Lower lobe of right lung (tissue), 2 donors: ENCODE measurements around the gene PHLDA3. TPM values are rescaled to one million over a fixed set of nuclear protein-coding genes. Genes with fewer than 3 reads are reported as not detected.

Experiments
- ATAC-seq, 2 donors: fragments of 200-7000 bp; cut with Tn5 transposase; one replicate each; pipeline ENCODE4 v1.9.1; 2020 to 2022; ENCODE audit warnings: mild to moderate bottlenecking in 2 of 2, moderate library complexity in 2 of 2
- DNase-seq: peaks from one replicate; pipeline ENCODE4 v3.0.0-alpha.2; 2020
- H3K27ac ChIP-seq: fragments of 200-600 bp; one replicate; pipeline ENCODE4 v1.8.0; 2022
- H3K27me3 ChIP-seq: fragments of 200-600 bp; one replicate; pipeline ENCODE4 v1.8.0; 2022; ENCODE audit warnings: low read depth
- H3K36me3 ChIP-seq: fragments of 200-600 bp; one replicate; pipeline ENCODE4 v1.8.0; 2022; ENCODE audit warnings: mild to moderate bottlenecking
- H3K4me1 ChIP-seq: fragments of 200-600 bp; one replicate; pipeline ENCODE4 v1.8.0; 2022
- H3K4me3 ChIP-seq: fragments of 200-600 bp; one replicate; pipeline ENCODE4 v1.8.0; 2022; ENCODE audit warnings: mild to moderate bottlenecking
- H3K9me3 ChIP-seq: fragments of 200-600 bp; one replicate; pipeline ENCODE4 v1.8.0; 2022
- CTCF ChIP-seq: fragments of 200-600 bp; IDR thresholded peaks from one replicate; pipeline ENCODE4 v1.8.0; 2022; ENCODE audit warnings: antibody characterized with exemption, mild to moderate bottlenecking
- intact Hi-C: fragments of 100-400 bp; cut with DNase I; formaldehyde crosslinking; loops from one replicate; pipeline ENCODE4 v1.11.0; 2022
- long read RNA-seq: library from polyadenylated mRNA; unstranded; transcript quantifications from one replicate; pipeline ENCODE4 v2.0.0, GENCODE V29; 2021
- total RNA-seq: library from RNA; stranded (reverse); fragmentation: NEBNext Ultra II Directional; extraction: Animal tissue kit (Norgen Biotek cat#: 25700); gene quantifications from one replicate; pipeline ENCODE4 v1.2.1, GENCODE V29; 2021
- donor health status: DM: no; HTN: yes; CAD: no; lungs with severe emphysema.

The PHLDA3 gene
- total RNA-seq = 97.1 TPM
- long read RNA-seq, transcript PHLDA3-202 (2 exons, 2,640 nt) = major isoform, 287 of 298 reads
- long read RNA-seq, partial matches to known transcripts = 0 of 298 reads
- long read RNA-seq, other reads (novel, unspliced or antisense) = 6 of 298 reads

- intact Hi-C loops = no loop called here
- Histone ChIP-seq H3K36me3 (peaks cover 22% of the 10 kb centered on the region), H3K4me1 (peaks cover 28% of the 10 kb centered on the region), H3K4me3 (peak within 1 kb of the TSS; percentile 87), H3K27ac (peak within 1 kb of the TSS; percentile 96), H3K27me3 (no peaks in the 10 kb centered on the region), H3K9me3 (no peaks in the 10 kb centered on the region)
- no peak for TF ChIP-seq CTCF
- DNase-seq (peak; percentile 91), ATAC-seq (peak; percentile 92 to 93)
Measured at GRCh38 chr1:201468844-201469644, at the start of gene PHLDA3. Gene PHLDA3 (minus strand): TSS chr1:201469188. CDS start chr1:201468786, 402 bp downstream.

- ATAC-seq (peak in 1 of 2 donors; percentile 32), DNase-seq (no peak)
- intact Hi-C loops = loop anchor here (5.0 kb wide), 1 partner anchor 36 kb away; no protein-coding TSS in a partner anchor
- H3K27ac ChIP-seq = no peak overlapping the region
- H3K4me3 ChIP-seq = no peak overlapping the region
- TF ChIP-seq CTCF = no peak
- H3K9me3 ChIP-seq = no peaks in the 10 kb centered on the region
- no peaks in the 10 kb centered on the region for H3K36me3 ChIP-seq
- H3K4me1 ChIP-seq = peaks cover 2% of the 10 kb centered on the region
- H3K27me3 ChIP-seq = no peaks in the 10 kb centered on the region
Measured at GRCh38 chr1:201518071-201518470, 49.1 kb upstream of the PHLDA3 start.

- ATAC-seq (no peak), DNase-seq (no peak)
- H3K27me3 ChIP-seq = no peaks in the 10 kb centered on the region
- TF ChIP-seq CTCF = no peak
- no peak overlapping the region for H3K27ac ChIP-seq
- peaks cover 7% of the 10 kb centered on the region for H3K4me1 ChIP-seq
- intact Hi-C loops = loop anchor here (5.0 kb wide), 1 partner anchor 35 kb away; no protein-coding TSS in a partner anchor
- no peaks in the 10 kb centered on the region for H3K36me3 ChIP-seq
- H3K9me3 ChIP-seq = no peaks in the 10 kb centered on the region
- H3K4me3 ChIP-seq = no peak overlapping the region
Measured at GRCh38 chr1:201517631-201518030, 48.6 kb upstream of the PHLDA3 start.

- no peaks in the 10 kb centered on the region for H3K9me3 ChIP-seq
- intact Hi-C loops = loop anchor here (5.0 kb wide), 1 partner anchor 34 kb away; no protein-coding TSS in a partner anchor
- ATAC-seq (no peak), DNase-seq (no peak)
- H3K27me3 ChIP-seq = no peaks in the 10 kb centered on the region
- H3K4me1 ChIP-seq = peaks cover 17% of the 10 kb centered on the region
- H3K4me3 ChIP-seq = no peak overlapping the region
- no peak for TF ChIP-seq CTCF
- no peak overlapping the region for H3K27ac ChIP-seq
- no peaks in the 10 kb centered on the region for H3K36me3 ChIP-seq
Measured at GRCh38 chr1:201516511-201517127, 47.6 kb upstream of the PHLDA3 start.

GRCh38 chr1:201515895-201516294 is 46.9 kb upstream of the PHLDA3 start:
- Histone ChIP-seq H3K27me3 (no peaks in the 10 kb centered on the region), H3K36me3 (no peaks in the 10 kb centered on the region), H3K4me1 (peaks cover 23% of the 10 kb centered on the region), H3K4me3 (no peak overlapping the region), H3K9me3 (no peaks in the 10 kb centered on the region), H3K27ac (no peak overlapping the region)
- DNase-seq (no peak), ATAC-seq (no peak)
- intact Hi-C loops = loop anchor here (5.0 kb wide), 1 partner anchor 34 kb away; no protein-coding TSS in a partner anchor
- no peak for TF ChIP-seq CTCF
